Endothelial cell of umbilical vein (primary cell): Measurements from ENCODE around the gene KLRF1. TPM values are rescaled to one million over a fixed set of nuclear protein-coding genes. Genes with fewer than 3 reads are reported as not detected.

ENCODE experiments used
- BruUV-seq: library from RNA; stranded (reverse); fragments of 400-500 nt; replicated peaks from 2 replicates; lab custom pipeline; 2021; lab: Mats Ljungman, UMichigan
- CTCF ChIA-PET: fragments of 300-600, 350-600 bp; sonication (Branson Sonifier 250); formaldehyde crosslinking; loops from one replicate; lab custom pipeline; 2021; ENCODE audit warnings: antibody characterized with exemption, inconsistent platforms; lab: Charles Lee
- POLR2A ChIA-PET: fragments of 300-600, 350-600 bp; sonication (Branson Sonifier 250); formaldehyde crosslinking; loops from one replicate; lab custom pipeline; 2021; ENCODE audit warnings: antibody characterized with exemption, inconsistent platforms; lab: Charles Lee
- DNase-seq: peaks from one replicate; pipeline ENCODE4 v3.0.0-alpha.2; 2011; ENCODE audit warnings: low read depth, low spot score
- FAIRE-seq: peaks from 2 replicates; lab custom pipeline; 2011; peaks lifted over from hg19 to GRCh38; lab: Jason Lieb, UNC
- H2AFZ ChIP-seq: 2 replicates; pipeline ENCODE4 v1.6.0; 2012; ENCODE audit warnings: low read depth, low read length, control low read depth, inconsistent platforms
- H3K27ac ChIP-seq: 2 replicates; pipeline ENCODE4 v1.5.1; 2011; ENCODE audit warnings: low read depth, mild to moderate bottlenecking, control low read depth, low read length, moderate library complexity; ENCODE audit not compliant: insufficient read depth
- H3K27me3 ChIP-seq, 2 experiments: 2 replicates each; pipeline versions ENCODE4 v1.6.0 to v1.6.1; 2011; ENCODE audit warnings: low read length in 2 of 2, mixed read lengths in 1 of 2; ENCODE audit not compliant: control insufficient read depth in 2 of 2, insufficient read depth in 2 of 2
- H3K36me3 ChIP-seq, 2 experiments: 2 replicates in 1 of 2; 3 replicates in 1 of 2; pipeline ENCODE4 v1.5.1; 2011; ENCODE audit warnings: low read length in 2 of 2, mild to moderate bottlenecking in 1 of 2, moderate library complexity in 1 of 2; ENCODE audit not compliant: control insufficient read depth in 2 of 2, insufficient read depth in 2 of 2; ENCODE audit errors: extremely low read depth in 1 of 2
- H3K4me1 ChIP-seq: 3 replicates; pipeline ENCODE4 v1.5.1; 2011; ENCODE audit warnings: mild to moderate bottlenecking, low read length; ENCODE audit not compliant: control insufficient read depth, insufficient read depth; ENCODE audit errors: extremely low read depth
- H3K4me2 ChIP-seq: 2 replicates; pipeline ENCODE4 v1.6.1; 2011; ENCODE audit warnings: low read length, control low read depth, mixed read lengths; ENCODE audit not compliant: insufficient read depth
- H3K4me3 ChIP-seq, 3 experiments: fragments of 200-600 bp in 1 of 3; sonication (generic), shearing (Covaris generic) in 1 of 3; replicated peaks in 1 of 3; 2 replicates each; pipeline ENCODE4 v1.5.1; 2011 to 2016; ENCODE audit warnings: control low read depth in 3 of 3, low read length in 3 of 3, mild to moderate bottlenecking in 2 of 3, inconsistent platforms in 1 of 3, low read depth in 1 of 3, moderate library complexity in 1 of 3; ENCODE audit not compliant: insufficient read depth in 1 of 3
- H3K79me2 ChIP-seq: 2 replicates; pipeline ENCODE4 v1.6.0; 2012; ENCODE audit warnings: low read length, inconsistent platforms; ENCODE audit not compliant: control insufficient read depth, insufficient read depth
- H3K9ac ChIP-seq: replicated peaks from 2 replicates; pipeline ENCODE3; 2011; ENCODE audit warnings: low read length, control low read depth; ENCODE audit not compliant: insufficient read depth; ENCODE audit errors: extremely low read depth
- H3K9me1 ChIP-seq: replicated peaks from 3 replicates; pipeline ENCODE4 v1.6.0; 2011; ENCODE audit warnings: mild to moderate bottlenecking, low read length; ENCODE audit not compliant: control insufficient read depth, insufficient read depth; ENCODE audit errors: extremely low read depth
- H3K9me3 ChIP-seq: replicated peaks from 2 replicates; pipeline ENCODE4 v1.5.1; 2012; ENCODE audit warnings: low read length, inconsistent platforms; ENCODE audit not compliant: control insufficient read depth, insufficient read depth
- H4K20me1 ChIP-seq: replicated peaks from 2 replicates; pipeline ENCODE3; 2011; ENCODE audit warnings: mild to moderate bottlenecking, low read length; ENCODE audit not compliant: control insufficient read depth, insufficient read depth; ENCODE audit errors: extremely low read depth
- CTCF ChIP-seq, 2 donors: IDR thresholded peaks; 1 replicate in 1 of 2; 2 replicates in 1 of 2; pipeline ENCODE4 v1.5.1; 2011; ENCODE audit warnings: low read length in 2 of 2, mild to moderate bottlenecking in 2 of 2, moderate library complexity in 2 of 2, control low read depth in 1 of 2, inconsistent platforms in 1 of 2, low read depth in 1 of 2; ENCODE audit not compliant: insufficient read depth in 1 of 2; ENCODE audit errors: extremely low read depth in 1 of 2
- EZH2 ChIP-seq: IDR thresholded peaks from 2 replicates; pipeline ENCODE4 v1.6.1; 2012; ENCODE audit warnings: borderline replicate concordance, low read depth, mild to moderate bottlenecking, moderate library complexity, low read length, inconsistent platforms; ENCODE audit not compliant: severe bottlenecking
- FOS ChIP-seq: IDR thresholded peaks from 2 replicates; pipeline ENCODE4 v1.6.1; 2011; ENCODE audit warnings: mild to moderate bottlenecking, low read length, moderate library complexity, borderline replicate concordance; ENCODE audit not compliant: insufficient read depth
- GATA2 ChIP-seq: IDR thresholded peaks from 2 replicates; pipeline ENCODE4 v1.7.0; 2011; ENCODE audit warnings: low read depth, mild to moderate bottlenecking, moderate library complexity, mixed read lengths, low read length; ENCODE audit not compliant: insufficient read length, insufficient read depth
- JUN ChIP-seq: IDR thresholded peaks from 2 replicates; pipeline ENCODE4 v1.6.1; 2011; ENCODE audit warnings: borderline replicate concordance, low read depth; ENCODE audit not compliant: insufficient read length, insufficient read depth
- MYC ChIP-seq: IDR thresholded peaks from one replicate; pipeline ENCODE4 v1.6.1; 2011; ENCODE audit warnings: mild to moderate bottlenecking, low read depth, low read length
- POLR2A ChIP-seq: IDR thresholded peaks from 2 replicates; pipeline ENCODE4 v1.6.1; 2012; ENCODE audit warnings: low read depth, mild to moderate bottlenecking, control low read depth, low read length
- POLR2AphosphoS5 ChIP-seq: IDR thresholded peaks from 2 replicates; pipeline ENCODE4 v1.6.1; 2012; ENCODE audit warnings: low read depth, mild to moderate bottlenecking, control low read depth, low read length, moderate library complexity; ENCODE audit not compliant: insufficient read depth
- dilution Hi-C: fragments of 300-500 bp; cut with MboI; formaldehyde crosslinking; loops from one replicate; pipeline ENCODE4 v1.15.0; 2019; ENCODE audit warnings: low sequenced_read_pairs; ENCODE audit not compliant: extremely low pct_ligation_motif_present
- intact Hi-C: fragments of 100-400 bp; cut with micrococcal nuclease; formaldehyde crosslinking; loops from one replicate; pipeline ENCODE4 v1.10.0; 2022
- polyA plus RNA-seq, 4 experiments: library from polyadenylated mRNA; depleted of rRNA in 3 of 4; stranded (reverse) in 3 of 4; unstranded in 1 of 4; fragments of >200 nt; gene quantifications; 2 replicates each; pipeline versions ENCODE4 v1.2.1 to v1.2.3, GENCODE V29; 2011 to 2012; ENCODE audit warnings: missing spikeins in 1 of 4
- total RNA-seq: library from RNA; stranded (reverse); gene quantifications from 2 replicates; pipeline ENCODE4 v1.2.3, GENCODE V29; 2021
- TF ChIP-seq, protein P1 (sequence below): IDR thresholded peaks from 2 replicates; pipeline ENCODE4 v1.6.1; 2011; ENCODE audit not compliant: insufficient read depth, insufficient read length

The KLRF1 gene
- total and polyA plus RNA-seq, 2 donors (not counting 3 experiments of a cell fraction or from before 2014, with no cell fraction given) = not detected

GRCh38 chr12:9864913-9865675 is 37.8 kb downstream of the KLRF1 start:
- Histone ChIP-seq H3K36me3 (no peaks in the 10 kb centered on the region), H4K20me1 (no peaks in the 10 kb centered on the region), H3K27ac (no peak overlapping the region), H3K4me1 (peaks cover 22% of the 10 kb centered on the region), H3K4me2 (no peak overlapping the region), H3K9me1 (no peaks in the 10 kb centered on the region), H2AFZ (no peak overlapping the region), H3K9me3 (no peaks in the 10 kb centered on the region), H3K27me3 (no peaks in the 10 kb centered on the region), H3K79me2 (peaks cover 46% of the 10 kb centered on the region), H3K9ac (no peak overlapping the region), H3K4me3 (no peak overlapping the region)
- FAIRE-seq (no peak), DNase-seq (no peak)
- BruUV-seq = no TSS peak
- TF ChIP-seq POLR2AphosphoS5 (no peak), JUN (no peak), MYC (no peak), EZH2 (no peak), FOS (no peak), CTCF (IDR thresholded peaks at IDR 0.05; ENCODE audit: extremely low read depth in 1 of 2, insufficient read depth in 1 of 2, low read depth in 1 of 2, low read length in 2 of 2) (no peak), GATA2 (no peak), POLR2A (no peak)
- TF ChIP-seq, protein P1, sequence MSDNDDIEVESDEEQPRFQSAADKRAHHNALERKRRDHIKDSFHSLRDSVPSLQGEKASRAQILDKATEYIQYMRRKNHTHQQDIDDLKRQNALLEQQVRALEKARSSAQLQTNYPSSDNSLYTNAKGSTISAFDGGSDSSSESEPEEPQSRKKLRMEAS = no peak
- dilution Hi-C loops (no loop called here), intact Hi-C loops (loop anchor here (5.0 kb wide), 2 partner anchors 62 to 152 kb away; no protein-coding TSS in a partner anchor)
- ChIA-PET CTCF (interaction anchor here (0.7 to 4.4 kb wide), 2 partner anchors 45 to 115 kb away, joined by 3 to 21 read pairs; no protein-coding TSS in a partner anchor), POLR2A (no interaction called here)
